ENCODE data around the gene PGC.

PGC gene

GRCh38 chr6:41785689-41786450 lies 38.7 kb upstream of the PGC start:
- TF ChIP-seq SIN3A (IDR thresholded peaks at IDR 0.05; ENCODE audit: borderline replicate concordance, insufficient read depth, low read length) (no peak), FOXP2 (optimal IDR thresholded peaks at IDR 0.05; ENCODE audit: borderline replicate concordance, extremely low read depth, extremely low read length, insufficient read depth) (no peak), POLR2AphosphoS5 (IDR thresholded peaks at IDR 0.05; ENCODE audit: low read depth, low read length) (no peak), TAF1 (IDR thresholded peaks at IDR 0.05; ENCODE audit: borderline replicate concordance, insufficient read depth, low read length) (no peak)
- TF ChIP-seq, protein P1, sequence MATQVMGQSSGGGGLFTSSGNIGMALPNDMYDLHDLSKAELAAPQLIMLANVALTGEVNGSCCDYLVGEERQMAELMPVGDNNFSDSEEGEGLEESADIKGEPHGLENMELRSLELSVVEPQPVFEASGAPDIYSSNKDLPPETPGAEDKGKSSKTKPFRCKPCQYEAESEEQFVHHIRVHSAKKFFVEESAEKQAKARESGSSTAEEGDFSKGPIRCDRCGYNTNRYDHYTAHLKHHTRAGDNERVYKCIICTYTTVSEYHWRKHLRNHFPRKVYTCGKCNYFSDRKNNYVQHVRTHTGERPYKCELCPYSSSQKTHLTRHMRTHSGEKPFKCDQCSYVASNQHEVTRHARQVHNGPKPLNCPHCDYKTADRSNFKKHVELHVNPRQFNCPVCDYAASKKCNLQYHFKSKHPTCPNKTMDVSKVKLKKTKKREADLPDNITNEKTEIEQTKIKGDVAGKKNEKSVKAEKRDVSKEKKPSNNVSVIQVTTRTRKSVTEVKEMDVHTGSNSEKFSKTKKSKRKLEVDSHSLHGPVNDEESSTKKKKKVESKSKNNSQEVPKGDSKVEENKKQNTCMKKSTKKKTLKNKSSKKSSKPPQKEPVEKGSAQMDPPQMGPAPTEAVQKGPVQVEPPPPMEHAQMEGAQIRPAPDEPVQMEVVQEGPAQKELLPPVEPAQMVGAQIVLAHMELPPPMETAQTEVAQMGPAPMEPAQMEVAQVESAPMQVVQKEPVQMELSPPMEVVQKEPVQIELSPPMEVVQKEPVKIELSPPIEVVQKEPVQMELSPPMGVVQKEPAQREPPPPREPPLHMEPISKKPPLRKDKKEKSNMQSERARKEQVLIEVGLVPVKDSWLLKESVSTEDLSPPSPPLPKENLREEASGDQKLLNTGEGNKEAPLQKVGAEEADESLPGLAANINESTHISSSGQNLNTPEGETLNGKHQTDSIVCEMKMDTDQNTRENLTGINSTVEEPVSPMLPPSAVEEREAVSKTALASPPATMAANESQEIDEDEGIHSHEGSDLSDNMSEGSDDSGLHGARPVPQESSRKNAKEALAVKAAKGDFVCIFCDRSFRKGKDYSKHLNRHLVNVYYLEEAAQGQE (IDR thresholded peaks at IDR 0.05; ENCODE audit: insufficient read depth in 1 of 2, low read depth in 2 of 2, low read length in 2 of 2): no peak

DNA sequence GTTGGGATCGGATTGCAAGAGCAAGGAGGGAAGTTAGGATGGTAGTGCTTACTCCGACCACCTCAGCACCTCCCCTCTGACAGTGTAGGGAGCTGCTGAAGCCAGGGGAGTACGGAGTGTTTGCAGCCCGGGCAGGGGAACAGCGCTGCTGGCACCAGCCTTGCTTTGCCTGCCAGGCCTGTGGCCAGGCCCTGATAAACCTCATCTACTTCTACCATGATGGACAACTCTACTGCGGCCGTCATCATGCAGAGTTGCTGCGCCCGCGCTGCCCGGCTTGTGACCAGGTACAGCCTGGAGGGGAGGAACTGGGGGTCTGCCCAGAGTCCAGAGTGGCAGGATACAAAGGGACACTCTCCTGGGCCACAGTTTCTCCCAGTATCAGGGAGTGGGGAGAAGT lies 38.1 kb upstream of the PGC start:
- TF ChIP-seq SIN3A (IDR thresholded peaks at IDR 0.05; ENCODE audit: borderline replicate concordance, insufficient read depth, low read length) (no peak), FOXP2 (optimal IDR thresholded peaks at IDR 0.05; ENCODE audit: borderline replicate concordance, extremely low read depth, extremely low read length, insufficient read depth) (no peak), POLR2AphosphoS5 (IDR thresholded peaks at IDR 0.05; ENCODE audit: low read depth, low read length) (no peak), TAF1 (IDR thresholded peaks at IDR 0.05; ENCODE audit: borderline replicate concordance, insufficient read depth, low read length) (no peak)
- TF ChIP-seq, protein P1 (IDR thresholded peaks at IDR 0.05; ENCODE audit: insufficient read depth in 1 of 2, low read depth in 2 of 2, low read length in 2 of 2): no peak

DNA sequence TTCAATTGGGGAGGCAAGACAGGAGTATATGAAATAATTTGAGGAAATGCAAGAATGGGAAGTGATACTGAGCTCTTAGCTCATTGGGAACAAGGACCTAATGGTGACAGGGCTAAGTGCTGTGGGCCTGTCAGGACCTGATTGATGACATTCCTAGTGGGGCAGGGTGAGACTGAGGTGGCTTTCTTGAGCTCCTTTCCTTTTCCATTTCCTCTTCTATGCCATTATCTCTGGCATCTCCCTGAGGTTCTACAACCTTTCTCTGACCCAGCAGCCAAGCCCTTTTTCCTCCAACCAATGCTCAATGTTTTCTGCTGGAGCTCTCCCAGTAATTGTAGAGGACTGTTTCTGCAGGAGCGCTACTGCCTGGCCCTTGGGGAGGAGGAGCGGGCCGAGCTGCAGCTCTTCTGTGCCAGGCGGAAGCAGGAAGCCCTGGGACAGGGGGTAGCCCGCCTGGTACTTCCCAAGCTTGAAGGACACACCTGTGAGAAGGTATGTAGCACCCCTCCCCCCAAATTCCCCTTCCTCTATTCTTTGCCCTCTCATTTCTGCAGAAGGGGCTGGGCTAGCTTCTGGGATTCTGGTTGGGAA lies 37.5 kb upstream of the PGC start:
- no peak for TF ChIP-seq SIN3A (IDR thresholded peaks at IDR 0.05; ENCODE audit: borderline replicate concordance, insufficient read depth, low read length)
- TF ChIP-seq, protein P1 (IDR thresholded peaks at IDR 0.05; ENCODE audit: insufficient read depth in 1 of 2, low read depth in 2 of 2, low read length in 2 of 2): no peak
- no peak for TF ChIP-seq TAF1 (IDR thresholded peaks at IDR 0.05; ENCODE audit: borderline replicate concordance, insufficient read depth, low read length)
- no peak for TF ChIP-seq POLR2AphosphoS5 (IDR thresholded peaks at IDR 0.05; ENCODE audit: low read depth, low read length)
- no peak for TF ChIP-seq FOXP2 (optimal IDR thresholded peaks at IDR 0.05; ENCODE audit: borderline replicate concordance, extremely low read depth, extremely low read length, insufficient read depth)

DNA sequence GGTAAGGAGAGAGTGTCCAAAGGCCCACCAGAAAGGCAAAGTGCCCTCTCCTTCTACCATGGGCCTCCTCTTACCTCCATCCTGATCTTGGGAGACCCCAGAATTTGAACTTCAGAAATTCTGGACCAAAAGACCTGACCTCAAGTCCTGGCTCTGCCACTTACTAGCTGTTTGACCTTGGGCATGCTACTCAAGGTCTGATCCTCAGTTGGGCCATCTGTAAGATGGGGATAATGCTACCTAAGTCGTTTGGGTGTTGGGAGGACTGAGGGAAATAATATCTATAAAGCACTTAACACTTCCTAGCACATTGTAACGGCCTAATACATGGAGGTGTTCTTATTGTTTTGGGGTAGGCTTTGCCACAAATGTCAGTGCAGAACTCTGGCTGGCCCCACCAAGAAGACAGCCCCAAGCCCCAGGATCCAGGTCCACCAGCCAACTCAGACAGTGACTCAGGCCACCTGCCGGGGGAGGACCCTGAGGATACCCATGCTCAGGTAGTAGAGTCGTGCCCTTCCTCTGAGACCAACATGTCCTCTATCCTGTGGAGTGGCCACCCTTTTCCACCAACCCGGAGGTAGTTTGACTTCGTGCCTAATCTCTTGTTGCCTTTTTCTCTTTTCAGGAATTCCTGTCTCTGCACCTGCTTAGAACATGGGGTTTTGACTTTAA lies 36.0 kb upstream of the PGC start:
- TF ChIP-seq SIN3A (IDR thresholded peaks at IDR 0.05; ENCODE audit: borderline replicate concordance, insufficient read depth, low read length): no peak
- no peak for TF ChIP-seq POLR2AphosphoS5 (IDR thresholded peaks at IDR 0.05; ENCODE audit: low read depth, low read length)
- TF ChIP-seq FOXP2 (optimal IDR thresholded peaks at IDR 0.05; ENCODE audit: borderline replicate concordance, extremely low read depth, extremely low read length, insufficient read depth): no peak
- TF ChIP-seq TAF1 (IDR thresholded peaks at IDR 0.05; ENCODE audit: borderline replicate concordance, insufficient read depth, low read length): no peak
- TF ChIP-seq, protein P1 (IDR thresholded peaks at IDR 0.05; ENCODE audit: insufficient read depth in 1 of 2, low read depth in 2 of 2, low read length in 2 of 2): no peak

Measured in PFSK-1 (cell line).